H9 (cell line): Measurements from ENCODE around the gene PTPN23. TPM values are rescaled to one million over a fixed set of nuclear protein-coding genes. Genes with fewer than 3 reads are reported as not detected.

Experiments
- DNase-seq: peaks from one replicate; pipeline ENCODE4 v3.0.0-alpha.2; 2017
- H2AFZ ChIP-seq: one replicate; pipeline ENCODE4 v1.6.1; 2013; ENCODE audit warnings: mild to moderate bottlenecking, low read length, control low read depth, moderate library complexity
- H2AK5ac ChIP-seq: 2 replicates; pipeline ENCODE4 v1.6.1; 2013; ENCODE audit warnings: low read length, control low read depth, mixed read lengths; ENCODE audit not compliant: insufficient read length
- H2BK120ac ChIP-seq: one replicate; pipeline ENCODE4 v1.6.1; 2013; ENCODE audit warnings: low read depth, mild to moderate bottlenecking, low read length, control low read depth, inconsistent platforms; ENCODE audit not compliant: poor library complexity, severe bottlenecking
- H2BK12ac ChIP-seq: 2 replicates; pipeline ENCODE4 v1.6.1; 2013; ENCODE audit warnings: low read length, control low read depth, mixed read lengths, low read depth; ENCODE audit not compliant: insufficient read length
- H2BK15ac ChIP-seq: 2 replicates; pipeline ENCODE4 v1.6.1; 2013; ENCODE audit warnings: low read depth, low read length, control low read depth
- H2BK20ac ChIP-seq: one replicate; pipeline ENCODE4 v1.6.1; 2013; ENCODE audit warnings: low read depth, mild to moderate bottlenecking, low read length, control low read depth, inconsistent platforms; ENCODE audit not compliant: poor library complexity, severe bottlenecking
- H2BK5ac ChIP-seq: 2 replicates; pipeline ENCODE4 v1.6.1; 2013; ENCODE audit warnings: low read length, control low read depth, mixed read lengths; ENCODE audit not compliant: insufficient read length
- H3K14ac ChIP-seq: 2 replicates; pipeline ENCODE4 v1.6.1; 2013; ENCODE audit warnings: low read length, control low read depth; ENCODE audit not compliant: insufficient read depth
- H3K18ac ChIP-seq: 2 replicates; pipeline ENCODE4 v1.6.1; 2013; ENCODE audit warnings: low read depth, mild to moderate bottlenecking, mixed read lengths, low read length, control low read depth; ENCODE audit not compliant: insufficient read length
- H3K23ac ChIP-seq: 2 replicates; pipeline ENCODE4 v1.6.1; 2013; ENCODE audit warnings: low read length, control low read depth, mixed read lengths, low read depth; ENCODE audit not compliant: insufficient read length
- H3K23me2 ChIP-seq: 2 replicates; pipeline ENCODE4 v1.6.1; 2013; ENCODE audit warnings: low read depth, mild to moderate bottlenecking, mixed read lengths, low read length, control low read depth; ENCODE audit not compliant: insufficient read length, poor library complexity, severe bottlenecking
- H3K27ac ChIP-seq: 2 replicates; pipeline ENCODE4 v1.5.1; 2013; ENCODE audit warnings: low read length, control low read depth, mixed read lengths, low read depth; ENCODE audit not compliant: insufficient read length
- H3K27me3 ChIP-seq: 2 replicates; pipeline ENCODE4 v1.6.1; 2013; ENCODE audit warnings: low read length, control low read depth, inconsistent platforms; ENCODE audit not compliant: insufficient read depth
- H3K4ac ChIP-seq: 2 replicates; pipeline ENCODE4 v1.6.1; 2013; ENCODE audit warnings: low read depth, mild to moderate bottlenecking, control low read depth, inconsistent platforms, low read length, moderate library complexity
- H3K4me1 ChIP-seq: 2 replicates; pipeline ENCODE4 v1.6.1; 2013; ENCODE audit warnings: low read length, control low read depth, inconsistent platforms; ENCODE audit not compliant: insufficient read depth
- H3K4me2 ChIP-seq: 2 replicates; pipeline ENCODE4 v1.6.1; 2013; ENCODE audit warnings: low read length, control low read depth, mixed read lengths; ENCODE audit not compliant: insufficient read length, insufficient read depth
- H3K56ac ChIP-seq: 2 replicates; pipeline ENCODE4 v1.6.1; 2013; ENCODE audit warnings: low read depth, mild to moderate bottlenecking, mixed read lengths, low read length, control low read depth; ENCODE audit not compliant: insufficient read length
- H3K79me1 ChIP-seq: 2 replicates; pipeline ENCODE4 v1.6.1; 2013; ENCODE audit warnings: low read depth, mild to moderate bottlenecking, moderate library complexity, low read length, control low read depth, inconsistent platforms; ENCODE audit not compliant: insufficient read depth, poor library complexity, severe bottlenecking
- H3K79me2 ChIP-seq: 2 replicates; pipeline ENCODE4 v1.6.1; 2013; ENCODE audit warnings: low read length, control low read depth, inconsistent platforms; ENCODE audit not compliant: insufficient read depth
- H3K9ac ChIP-seq: 2 replicates; pipeline ENCODE4 v1.6.1; 2013; ENCODE audit warnings: low read length, control low read depth, mixed read lengths; ENCODE audit not compliant: insufficient read length; ENCODE audit errors: extremely low read depth
- H3K9me3 ChIP-seq: one replicate; pipeline ENCODE4 v1.6.1; 2013; ENCODE audit warnings: low read depth, low read length, inconsistent platforms; ENCODE audit not compliant: control insufficient read depth
- H3T11ph ChIP-seq: one replicate; pipeline ENCODE4 v1.6.1; 2013; ENCODE audit warnings: mild to moderate bottlenecking, low read length, control low read depth, inconsistent platforms
- H4K20me1 ChIP-seq: one replicate; pipeline ENCODE4 v1.6.1; 2013; ENCODE audit not compliant: control insufficient read depth, insufficient read length, insufficient read depth
- H4K5ac ChIP-seq: 2 replicates; pipeline ENCODE4 v1.6.1; 2013; ENCODE audit warnings: low read depth, mild to moderate bottlenecking, mixed read lengths, low read length, control low read depth; ENCODE audit not compliant: insufficient read length
- H4K8ac ChIP-seq: replicated peaks from 2 replicates; pipeline ENCODE4 v1.6.1; 2013; ENCODE audit warnings: low read length, control low read depth, mixed read lengths, low read depth; ENCODE audit not compliant: insufficient read length
- H4K91ac ChIP-seq: 2 replicates; pipeline ENCODE4 v1.6.1; 2013; ENCODE audit warnings: low read depth, mild to moderate bottlenecking, moderate library complexity, mixed read lengths, low read length, control low read depth; ENCODE audit not compliant: insufficient read length
- H3K27ac Mint-ChIP-seq, 3 experiments: 2 replicates in 2 of 3; 3 replicates in 1 of 3; pipeline ENCODE4 v1.8.0; 2020 to 2021; ENCODE audit warnings: mixed read lengths in 3 of 3, mild to moderate bottlenecking in 1 of 3, moderate library complexity in 1 of 3
- H3K27me3 Mint-ChIP-seq: 2 replicates; pipeline ENCODE4 v1.8.0; 2021; ENCODE audit warnings: low read depth, mild to moderate bottlenecking, moderate library complexity, mixed read lengths
- H3K36me3 Mint-ChIP-seq, 3 experiments: 2 replicates in 2 of 3; 3 replicates in 1 of 3; pipeline ENCODE4 v1.8.0; 2020 to 2021; ENCODE audit warnings: low read depth in 3 of 3, mixed read lengths in 3 of 3; ENCODE audit not compliant: insufficient read depth in 1 of 3
- H3K4me1 Mint-ChIP-seq, 2 experiments: 2 replicates each; pipeline ENCODE4 v1.8.0; 2020; ENCODE audit warnings: mixed read lengths in 2 of 2
- H3K4me3 Mint-ChIP-seq, 2 experiments: 2 replicates in 1 of 2; 3 replicates in 1 of 2; pipeline ENCODE4 v1.8.0; 2020 to 2021; ENCODE audit warnings: mild to moderate bottlenecking in 2 of 2, mixed read lengths in 2 of 2, moderate library complexity in 1 of 2
- H3K9me3 Mint-ChIP-seq, 2 experiments: 2 replicates in 1 of 2; 3 replicates in 1 of 2; pipeline ENCODE4 v1.8.0; 2020; ENCODE audit warnings: mild to moderate bottlenecking in 2 of 2, mixed read lengths in 2 of 2, moderate library complexity in 1 of 2
- CTCF ChIP-seq: fragments of 200-600 bp; sonication (generic); conservative IDR thresholded peaks from 3 replicates; pipeline ENCODE4 v1.8.0; 2021; ENCODE audit warnings: antibody characterized with exemption, mild to moderate bottlenecking
- WGBS: extraction: QIAGEN DNeasy Blood & Tissue Kit; methylation state at CpG from one replicate; pipeline ENCODE4 v1.1.7; 2013; ENCODE audit warnings: missing lambda C conversion rate, low lambda C conversion rate, mixed read lengths; ENCODE audit not compliant: insufficient read length; ENCODE audit errors: extremely low coverage; 5-methylcytosine and 5-hydroxymethylcytosine counted together
- total RNA-seq: library from RNA; stranded (reverse); gene quantifications from 2 replicates; pipeline ENCODE4 v1.2.1, GENCODE V29; 2021

The PTPN23 gene
- total RNA-seq, 1 experiment from 2014 or later: 42.2 TPM

GRCh38 chr3:47419083-47420043 lies 38.5 kb downstream of the PTPN23 start:
- H3K4me1 ChIP-seq: no peaks in the 10 kb centered on the region
- H2AK5ac ChIP-seq: no peak overlapping the region
- no peak overlapping the region for H2BK120ac ChIP-seq
- no peak overlapping the region for H3T11ph ChIP-seq
- Mint-ChIP-seq H3K4me1 (peaks cover 10 to 23% of the 10 kb centered on the region in 2 experiments), H3K27me3 (no peaks in the 10 kb centered on the region; the same call in 1 of the 2 replicates), H3K9me3 (peaks cover 0 to 9% of the 10 kb centered on the region in 2 experiments; a peak in 4 of 5 replicates), H3K4me3 (no peak overlapping the region; a peak in 1 of 5 replicates), H3K36me3 (peaks cover 27 to 55% (median 49%) of the 10 kb centered on the region in 3 experiments), H3K27ac (no peak overlapping the region; a peak in 1 of 7 replicates)
- no peak overlapping the region for H3K4me2 ChIP-seq
- no peak overlapping the region for H3K56ac ChIP-seq
- no peaks in the 10 kb centered on the region for H3K27me3 ChIP-seq
- no peak overlapping the region for H3K18ac ChIP-seq
- no peak overlapping the region for H3K4ac ChIP-seq
- H4K8ac ChIP-seq: no peak overlapping the region
- H4K20me1 ChIP-seq: peaks cover 2% of the 10 kb centered on the region
- no peak overlapping the region for H3K23ac ChIP-seq
- H3K23me2 ChIP-seq: no peaks in the 10 kb centered on the region
- H3K9ac ChIP-seq: no peak overlapping the region
- no peak overlapping the region for H2BK15ac ChIP-seq
- no CpG with 5 or more reads among the region's 17 CpGs for WGBS
- H2BK12ac ChIP-seq: no peak overlapping the region
- no peak overlapping the region for H2BK5ac ChIP-seq
- H4K5ac ChIP-seq: no peak overlapping the region
- H3K79me2 ChIP-seq: no peaks in the 10 kb centered on the region
- no peaks in the 10 kb centered on the region for H3K9me3 ChIP-seq
- no peak overlapping the region for H2BK20ac ChIP-seq
- H3K14ac ChIP-seq: no peak overlapping the region
- no peak for DNase-seq
- H3K79me1 ChIP-seq: no peaks in the 10 kb centered on the region
- no peak overlapping the region for H3K27ac ChIP-seq
- no peak overlapping the region for H4K91ac ChIP-seq
- 0 out of 3 replicates have a peak, but pooled peaks have one; percentile 1 for TF ChIP-seq CTCF
- H2AFZ ChIP-seq: no peak overlapping the region
